ENCODE data around the gene SLC35F1. TPM values are rescaled to one million over a fixed set of nuclear protein-coding genes. Genes with fewer than 3 reads are reported as not detected.

Gene SLC35F1
- total and polyA plus RNA-seq, 7 donors: 0.04 to 0.32 (median 0.14) TPM; not detected in 1

DNA sequence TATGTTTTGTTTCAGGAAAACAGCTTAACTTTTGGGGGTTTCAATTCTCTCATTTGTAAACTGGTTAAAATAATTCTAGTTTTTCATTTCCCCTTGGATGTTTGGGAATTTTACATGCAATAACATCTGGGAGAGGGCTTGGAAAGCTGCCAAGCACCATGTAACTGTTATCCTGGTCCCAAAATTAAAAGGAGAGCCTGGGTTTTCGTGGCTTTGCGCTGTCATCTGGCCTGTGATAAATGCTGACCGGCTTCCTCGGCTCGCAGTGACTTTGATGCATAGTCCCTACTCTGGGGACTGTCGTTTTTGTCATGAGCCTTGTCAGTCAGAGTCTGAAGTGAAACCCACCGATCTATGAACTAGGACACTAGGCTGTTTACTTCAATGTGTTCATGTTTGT, 12.2 kb downstream of the SLC35F1 start:
- WGBS, 3 donors: 13 to 16% (median 14%) methylated on average over 7 of the region's 7 CpGs
- DNase-seq: no peak
- H3K27ac ChIP-seq: no peak overlapping the region
- TF ChIP-seq, protein P1, sequence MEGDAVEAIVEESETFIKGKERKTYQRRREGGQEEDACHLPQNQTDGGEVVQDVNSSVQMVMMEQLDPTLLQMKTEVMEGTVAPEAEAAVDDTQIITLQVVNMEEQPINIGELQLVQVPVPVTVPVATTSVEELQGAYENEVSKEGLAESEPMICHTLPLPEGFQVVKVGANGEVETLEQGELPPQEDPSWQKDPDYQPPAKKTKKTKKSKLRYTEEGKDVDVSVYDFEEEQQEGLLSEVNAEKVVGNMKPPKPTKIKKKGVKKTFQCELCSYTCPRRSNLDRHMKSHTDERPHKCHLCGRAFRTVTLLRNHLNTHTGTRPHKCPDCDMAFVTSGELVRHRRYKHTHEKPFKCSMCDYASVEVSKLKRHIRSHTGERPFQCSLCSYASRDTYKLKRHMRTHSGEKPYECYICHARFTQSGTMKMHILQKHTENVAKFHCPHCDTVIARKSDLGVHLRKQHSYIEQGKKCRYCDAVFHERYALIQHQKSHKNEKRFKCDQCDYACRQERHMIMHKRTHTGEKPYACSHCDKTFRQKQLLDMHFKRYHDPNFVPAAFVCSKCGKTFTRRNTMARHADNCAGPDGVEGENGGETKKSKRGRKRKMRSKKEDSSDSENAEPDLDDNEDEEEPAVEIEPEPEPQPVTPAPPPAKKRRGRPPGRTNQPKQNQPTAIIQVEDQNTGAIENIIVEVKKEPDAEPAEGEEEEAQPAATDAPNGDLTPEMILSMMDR (IDR thresholded peaks at IDR 0.05): no peak
- H3K4me1 ChIP-seq: no peaks in the 10 kb centered on the region
- no peak for ATAC-seq
- peaks cover 2 to 45% (median 3%) of the 10 kb centered on the region in 3 donors for H3K27me3 ChIP-seq (ENCODE audit: insufficient read depth in 3 of 3, low read length in 2 of 3)
- H3K4me3 ChIP-seq: peak overlapping the region; percentile 50
- no peaks in the 10 kb centered on the region for H3K9me3 ChIP-seq
- H3K36me3 ChIP-seq (ENCODE audit: insufficient read depth in 1 of 2, low read depth in 1 of 2): no peaks in the 10 kb centered on the region
- intact Hi-C loops (cut with DNase I): no loop called here

DNA sequence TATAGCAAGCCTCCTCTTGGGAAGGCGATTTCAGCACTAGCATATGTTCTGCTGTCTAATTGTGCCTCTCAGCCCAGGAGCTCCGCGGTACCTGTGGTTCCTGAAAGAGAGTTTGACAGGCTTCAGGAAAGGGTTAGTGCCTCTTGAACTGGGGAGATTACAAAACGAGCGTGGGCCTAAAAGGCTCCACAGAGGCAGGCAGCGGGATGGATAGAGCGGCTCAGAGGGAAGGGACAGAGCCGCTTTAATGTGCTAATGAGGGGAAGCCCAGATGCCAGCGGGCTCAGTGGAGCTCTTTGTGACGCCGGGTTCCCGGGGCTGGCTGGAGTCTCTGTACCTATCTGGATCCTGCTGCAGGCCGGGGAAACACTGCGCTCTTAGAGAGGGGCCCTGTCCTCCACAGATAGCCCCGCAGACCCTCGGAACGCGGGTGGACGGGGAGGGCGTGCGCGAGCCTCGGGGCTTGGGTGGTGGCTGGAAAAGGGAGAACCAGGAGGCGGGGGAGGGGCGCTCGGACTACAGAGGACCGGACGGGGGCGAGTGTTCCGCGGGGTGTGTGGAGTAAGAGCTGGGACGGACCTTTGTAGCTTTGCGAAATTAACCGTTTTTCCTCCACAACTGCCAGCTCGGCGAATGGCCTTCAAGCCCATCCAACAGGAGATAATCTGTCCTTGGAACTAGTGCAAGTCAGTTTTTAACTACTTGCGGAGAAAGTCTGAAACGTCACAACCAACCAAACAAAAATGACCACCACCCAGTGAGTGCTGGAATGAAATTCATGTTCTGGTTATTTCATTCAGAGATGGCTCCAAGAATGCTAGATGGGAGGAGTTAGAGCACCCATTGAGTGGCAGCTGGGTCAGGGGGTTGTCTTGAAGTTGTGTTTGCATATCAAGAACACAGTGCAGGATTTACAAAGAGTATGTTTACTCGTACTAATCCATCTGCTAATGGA, 13.0 kb downstream of the SLC35F1 start:
- Histone ChIP-seq H3K27ac (no peak overlapping the region), H3K27me3 (ENCODE audit: insufficient read depth in 3 of 3, low read length in 2 of 3) (peaks cover 0 to 45% (median 3%) of the 10 kb centered on the region in 3 donors), H3K36me3 (ENCODE audit: insufficient read depth in 1 of 2, low read depth in 1 of 2) (no peaks in the 10 kb centered on the region), H3K9me3 (no peaks in the 10 kb centered on the region), H3K4me1 (no peaks in the 10 kb centered on the region), H3K4me3 (peak overlapping the region; percentile 50)
- WGBS, 3 donors: 2 to 3% (median 3%) methylated on average over 39 of the region's 39 CpGs
- TF ChIP-seq, protein P1 (IDR thresholded peaks at IDR 0.05): no peak
- ATAC-seq (peak in 1 of 4 donors; percentile 27), DNase-seq (peak in 1 of 2 donors; percentile 13)
- intact Hi-C loops (cut with DNase I): no loop called here

DNA sequence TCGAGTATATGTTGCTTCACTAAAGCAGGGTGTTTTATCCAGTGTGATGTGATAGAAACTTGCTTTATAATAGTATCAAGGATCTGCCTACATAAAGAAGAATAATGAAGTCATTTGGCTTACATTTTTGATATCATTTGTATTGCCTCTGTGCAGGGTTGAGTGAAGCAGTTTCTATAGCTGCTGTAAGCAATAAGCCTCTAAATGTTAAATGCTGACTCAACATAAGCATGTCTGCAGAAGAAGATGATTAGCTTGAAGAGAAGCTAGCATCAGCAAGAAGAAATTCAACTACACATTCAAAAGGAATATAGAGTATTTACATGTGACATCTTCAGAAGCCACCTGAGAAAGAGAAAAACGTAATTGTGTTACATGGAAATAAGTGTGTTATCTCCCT, 17.6 kb downstream of the SLC35F1 start:
- peaks cover 0 to 16% (median 0%) of the 10 kb centered on the region in 3 donors for H3K27me3 ChIP-seq (ENCODE audit: insufficient read depth in 3 of 3, low read length in 2 of 3)
- H3K4me3 ChIP-seq: no peak overlapping the region
- H3K4me1 ChIP-seq: no peaks in the 10 kb centered on the region
- ATAC-seq: no peak
- H3K9me3 ChIP-seq: no peaks in the 10 kb centered on the region
- intact Hi-C loops (cut with DNase I): no loop called here
- TF ChIP-seq, protein P1 (IDR thresholded peaks at IDR 0.05): no peak
- H3K27ac ChIP-seq: no peak overlapping the region
- no peak for DNase-seq
- 75 to 82% (median 82%) methylated on average over 2 of the region's 2 CpGs for WGBS, 3 donors
- no peaks in the 10 kb centered on the region for H3K36me3 ChIP-seq (ENCODE audit: insufficient read depth in 1 of 2, low read depth in 1 of 2)

DNA sequence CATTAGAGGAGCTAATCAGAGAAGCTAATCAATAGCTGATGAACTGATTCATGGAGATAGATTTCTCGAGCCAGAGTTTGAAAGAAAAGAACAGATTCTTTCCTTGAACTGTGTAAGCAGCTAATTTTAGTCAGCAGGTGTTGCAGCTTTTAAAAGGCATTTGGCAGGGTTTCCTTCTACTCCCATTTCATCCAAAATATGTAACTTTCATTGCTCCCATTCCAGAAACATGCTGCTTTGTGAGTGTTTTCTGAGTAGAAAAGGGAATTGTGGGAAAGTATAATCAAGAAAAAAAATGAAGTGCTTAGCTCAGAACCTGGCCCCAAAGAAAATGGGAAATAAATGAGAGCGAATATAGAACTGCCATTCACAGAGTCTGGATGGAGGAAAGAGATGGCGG, 20.8 kb downstream of the SLC35F1 start:
- Histone ChIP-seq H3K36me3 (ENCODE audit: insufficient read depth in 1 of 2, low read depth in 1 of 2) (no peaks in the 10 kb centered on the region), H3K4me3 (no peak overlapping the region), H3K27me3 (ENCODE audit: insufficient read depth in 3 of 3, low read length in 2 of 3) (no peaks in the 10 kb centered on the region), H3K9me3 (no peaks in the 10 kb centered on the region), H3K4me1 (no peaks in the 10 kb centered on the region), H3K27ac (no peak overlapping the region)
- ATAC-seq (no peak), DNase-seq (no peak)
- TF ChIP-seq, protein P1 (IDR thresholded peaks at IDR 0.05): no peak
- WGBS, 3 donors: 70 to 76% (median 74%) methylated on average over 3 of the region's 3 CpGs
- intact Hi-C loops (cut with DNase I): no loop called here
